Fibroblast of mammary gland (primary cell): ENCODE results near the gene CYP17A1.

Experiments
- DNase-seq: peaks from one replicate; pipeline ENCODE4 v3.0.0-alpha.2; 2010; ENCODE audit warnings: low read depth
- H3K4me3 ChIP-seq: 2 replicates; pipeline ENCODE4 v1.5.1; 2011; ENCODE audit warnings: low read depth, mild to moderate bottlenecking, low read length, moderate library complexity; ENCODE audit not compliant: control insufficient read depth
- CTCF ChIP-seq: conservative IDR thresholded peaks from 2 replicates; pipeline ENCODE4 v1.5.1; 2011; ENCODE audit warnings: low read depth, low read length, inconsistent platforms; ENCODE audit not compliant: control insufficient read depth, insufficient read depth

CYP17A1 gene

GRCh38 chr10:102837230-102837721 is at the start of gene CYP17A1:
CYP17A1 (minus strand) TSS chr10:102837413; CDS start chr10:102837361, 52 bp downstream.
- peak; percentile 21 for DNase-seq
- H3K4me3 ChIP-seq = no peak within 1 kb of the TSS
- no peak for TF ChIP-seq CTCF

- H3K4me3 ChIP-seq = no peak overlapping the region
- no peak for DNase-seq
- TF ChIP-seq CTCF = no peak
Measured at GRCh38 chr10:102880256-102880655, 43.0 kb upstream of the CYP17A1 start.

- DNase-seq = no peak
- TF ChIP-seq CTCF = no peak
- H3K4me3 ChIP-seq = no peak overlapping the region
Measured at GRCh38 chr10:102878629-102879028, 41.4 kb upstream of the CYP17A1 start.

GRCh38 chr10:102876747-102877153 is 39.5 kb upstream of the CYP17A1 start:
- TF ChIP-seq CTCF = no peak
- no peak for DNase-seq

GRCh38 chr10:102872163-102872562 is 35.0 kb upstream of the CYP17A1 start:
- H3K4me3 ChIP-seq = no peak overlapping the region
- DNase-seq = no peak
- no peak for TF ChIP-seq CTCF

More at GRCh38 chr10:102876747-102877153, 39.5 kb upstream of the CYP17A1 start:
- no peak overlapping the region for H3K4me3 ChIP-seq

GRCh38 chr10:102870221-102870620 is 33.0 kb upstream of the CYP17A1 start:
- peak overlapping the region; percentile 56 for H3K4me3 ChIP-seq
- DNase-seq = no peak
- no peak for TF ChIP-seq CTCF
